SH-SY5Y (cell line): ENCODE data around the gene FCN1.

Experiments used
- GATA2 ChIP-seq: IDR thresholded peaks from 2 replicates; pipeline ENCODE4 v1.6.1; 2011; ENCODE audit warnings: mild to moderate bottlenecking, low read depth, low read length
- GATA3 ChIP-seq: IDR thresholded peaks from 2 replicates; pipeline ENCODE4 v1.6.1; 2011; ENCODE audit warnings: low read depth, mild to moderate bottlenecking, low read length, moderate library complexity

GRCh38 chr9:134891713-134892112 lies 26.0 kb downstream of the FCN1 start:
- TF ChIP-seq GATA2 (no peak), GATA3 (no peak)
